BE2C (cell line): ENCODE results near the gene WDR77.

Source experiments
- DNase-seq: peaks from one replicate; pipeline ENCODE4 v3.0.0-alpha.2; 2020
- H3K27me3 ChIP-seq: fragments of 250-450 bp; sonication (Bioruptor Pico); 2 replicates; pipeline ENCODE4 v1.5.1; 2020; ENCODE audit warnings: mild to moderate bottlenecking
- H3K36me3 ChIP-seq: fragments of 250-450 bp; sonication (Bioruptor Pico); 2 replicates; pipeline ENCODE4 v1.5.1; 2020; ENCODE audit warnings: mild to moderate bottlenecking
- H3K4me1 ChIP-seq: fragments of 250-450 bp; sonication (Bioruptor Pico); 2 replicates; pipeline ENCODE4 v1.5.1; 2020
- H3K4me3 ChIP-seq: 2 replicates; pipeline ENCODE4 v1.5.1; 2011; ENCODE audit warnings: low read depth, low read length
- H3K9me3 ChIP-seq: fragments of 250-450 bp; sonication (Bioruptor Pico); 2 replicates; pipeline ENCODE4 v1.5.1; 2020
- CTCF ChIP-seq: IDR thresholded peaks from 2 replicates; pipeline ENCODE4 v1.5.1; 2012; ENCODE audit warnings: mild to moderate bottlenecking, low read depth, low read length

Gene WDR77

DNA sequence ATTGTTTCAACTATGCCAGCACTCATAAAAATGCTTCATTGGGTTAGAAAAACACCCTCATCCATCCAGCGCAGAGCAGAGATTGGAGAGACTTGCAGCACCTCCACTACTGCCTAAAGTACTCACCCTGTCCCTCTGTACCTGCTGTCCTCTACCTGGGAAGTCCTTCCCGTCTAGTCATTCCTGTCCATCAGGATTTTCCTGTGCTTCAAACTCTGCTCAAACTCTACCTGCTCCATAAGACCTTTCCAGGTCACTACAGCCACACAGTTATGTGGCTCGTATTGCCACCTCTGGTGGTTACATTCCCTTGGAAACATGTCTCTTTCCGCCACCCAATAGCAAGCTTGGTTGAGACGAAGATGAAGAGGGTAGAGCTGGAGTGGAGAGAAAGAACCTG, 28.7 kb downstream of the WDR77 start:
- Histone ChIP-seq H3K4me3 (no peak overlapping the region), H3K36me3 (no peaks in the 10 kb centered on the region), H3K4me1 (no peaks in the 10 kb centered on the region), H3K9me3 (no peaks in the 10 kb centered on the region), H3K27me3 (no peaks in the 10 kb centered on the region)
- no peak for DNase-seq
- no peak for TF ChIP-seq CTCF

GRCh38 chr1:111419037-111419436, 30.0 kb downstream of the WDR77 start:
- Histone ChIP-seq H3K9me3 (no peaks in the 10 kb centered on the region), H3K36me3 (no peaks in the 10 kb centered on the region), H3K27me3 (no peaks in the 10 kb centered on the region), H3K4me1 (no peaks in the 10 kb centered on the region), H3K4me3 (no peak overlapping the region)
- DNase-seq = no peak
- TF ChIP-seq CTCF = no peak

DNA sequence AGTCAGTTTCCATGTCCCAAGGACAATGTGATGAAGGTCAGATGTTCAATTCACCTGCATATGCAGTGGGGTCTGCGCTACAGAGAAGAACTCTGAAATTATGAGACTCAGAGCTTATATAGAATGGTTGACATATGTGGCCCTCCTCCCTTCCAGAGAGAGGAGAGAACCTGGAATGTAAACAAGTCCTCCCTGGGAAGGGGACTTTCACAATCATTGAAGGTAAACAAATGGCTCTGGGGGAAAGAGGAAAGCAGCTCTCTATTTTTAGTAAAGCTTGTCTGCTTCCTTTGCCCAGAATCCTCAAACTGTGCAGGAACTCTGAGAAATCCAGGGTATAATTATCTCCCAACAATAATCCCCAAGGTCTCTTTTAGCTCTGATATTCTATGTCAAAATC, 31.3 kb downstream of the WDR77 start:
- no peak overlapping the region for H3K4me3 ChIP-seq
- DNase-seq = no peak
- no peaks in the 10 kb centered on the region; the same call in 1 of the 2 replicates for H3K27me3 ChIP-seq
- H3K9me3 ChIP-seq = no peaks in the 10 kb centered on the region
- TF ChIP-seq CTCF = no peak
- no peaks in the 10 kb centered on the region for H3K4me1 ChIP-seq
- no peaks in the 10 kb centered on the region for H3K36me3 ChIP-seq

DNA sequence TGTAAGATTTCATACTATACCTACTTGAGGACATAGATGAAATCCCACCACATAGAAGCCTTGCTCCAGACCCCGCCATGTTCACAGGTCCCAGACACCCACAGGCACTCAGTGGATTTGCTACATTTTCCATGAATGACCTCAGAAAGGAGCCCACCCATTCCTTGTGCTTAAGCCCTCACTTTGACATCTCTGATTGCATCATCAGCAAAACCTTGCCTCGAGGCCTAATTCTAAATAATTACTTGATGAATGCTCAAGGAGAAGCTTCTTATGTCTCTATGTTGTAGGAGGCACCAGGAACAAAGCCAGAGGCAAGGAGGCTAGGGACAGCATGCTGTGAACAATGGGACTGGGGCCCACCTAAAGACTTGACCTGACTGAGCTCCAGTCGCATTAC, 33.6 kb downstream of the WDR77 start:
- no peak for DNase-seq
- no peaks in the 10 kb centered on the region for H3K4me1 ChIP-seq
- no peak overlapping the region for H3K4me3 ChIP-seq
- H3K9me3 ChIP-seq = no peaks in the 10 kb centered on the region
- H3K27me3 ChIP-seq = peaks cover 7% of the 10 kb centered on the region; the same call in 1 of the 2 replicates
- no peak for TF ChIP-seq CTCF
- H3K36me3 ChIP-seq = no peaks in the 10 kb centered on the region

GRCh38 chr1:111414756-111415155, 34.3 kb downstream of the WDR77 start:
- peaks cover 7% of the 10 kb centered on the region; the same call in 1 of the 2 replicates for H3K27me3 ChIP-seq
- TF ChIP-seq CTCF = no peak
- no peak for DNase-seq
- H3K4me3 ChIP-seq = no peak overlapping the region
- H3K36me3 ChIP-seq = no peaks in the 10 kb centered on the region
- H3K9me3 ChIP-seq = no peaks in the 10 kb centered on the region
- no peaks in the 10 kb centered on the region for H3K4me1 ChIP-seq

GRCh38 chr1:111412839-111413238, 36.2 kb downstream of the WDR77 start:
- no peak for TF ChIP-seq CTCF
- DNase-seq = no peak
- Histone ChIP-seq H3K36me3 (no peaks in the 10 kb centered on the region), H3K9me3 (no peaks in the 10 kb centered on the region), H3K4me1 (no peaks in the 10 kb centered on the region), H3K27me3 (peaks cover 12% of the 10 kb centered on the region), H3K4me3 (no peak overlapping the region)
